BE2C (cell line): ENCODE data around the gene TEK.

Experiments used
- DNase-seq: peaks from one replicate; pipeline ENCODE4 v3.0.0-alpha.2; 2020
- H3K27me3 ChIP-seq: fragments of 250-450 bp; sonication (Bioruptor Pico); 2 replicates; pipeline ENCODE4 v1.5.1; 2020; ENCODE audit warnings: mild to moderate bottlenecking
- H3K36me3 ChIP-seq: fragments of 250-450 bp; sonication (Bioruptor Pico); 2 replicates; pipeline ENCODE4 v1.5.1; 2020; ENCODE audit warnings: mild to moderate bottlenecking
- H3K4me1 ChIP-seq: fragments of 250-450 bp; sonication (Bioruptor Pico); 2 replicates; pipeline ENCODE4 v1.5.1; 2020
- H3K4me3 ChIP-seq: 2 replicates; pipeline ENCODE4 v1.5.1; 2011; ENCODE audit warnings: low read depth, low read length
- H3K9me3 ChIP-seq: fragments of 250-450 bp; sonication (Bioruptor Pico); 2 replicates; pipeline ENCODE4 v1.5.1; 2020
- TF ChIP-seq, protein P1 (sequence below): IDR thresholded peaks from 2 replicates; pipeline ENCODE4 v1.5.1; 2012; ENCODE audit warnings: mild to moderate bottlenecking, low read depth, low read length

Gene TEK

DNA sequence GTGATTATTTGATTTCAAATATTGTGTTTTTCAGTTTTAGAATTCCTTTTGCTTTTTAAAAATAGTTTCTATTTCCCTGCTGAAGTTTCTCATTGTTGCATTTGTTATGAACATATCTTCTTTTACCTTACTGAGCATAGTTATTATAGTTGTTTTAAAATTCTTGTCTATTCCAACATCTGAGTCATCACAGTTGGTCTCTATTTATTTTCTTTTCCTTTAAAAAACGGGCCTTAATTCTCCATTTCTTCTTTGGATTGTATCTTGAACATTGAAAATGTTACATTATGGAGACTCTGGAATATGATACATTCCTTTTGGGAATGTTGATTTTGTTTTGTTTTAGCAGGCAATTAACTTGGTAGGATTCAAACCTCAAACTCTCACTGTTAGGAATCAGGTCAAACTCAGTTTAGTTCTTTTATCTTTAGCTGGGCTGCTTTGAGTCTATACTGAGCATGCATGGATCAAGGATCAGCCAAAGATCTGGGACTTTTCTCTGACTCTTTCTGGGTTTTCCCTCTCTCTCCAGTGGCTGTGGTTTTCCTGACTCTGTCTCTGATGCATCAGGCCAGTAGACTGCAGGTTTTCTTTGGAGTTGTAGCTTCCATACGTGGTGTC, 70.3 kb downstream of the TEK start:
- TF ChIP-seq, protein P1, sequence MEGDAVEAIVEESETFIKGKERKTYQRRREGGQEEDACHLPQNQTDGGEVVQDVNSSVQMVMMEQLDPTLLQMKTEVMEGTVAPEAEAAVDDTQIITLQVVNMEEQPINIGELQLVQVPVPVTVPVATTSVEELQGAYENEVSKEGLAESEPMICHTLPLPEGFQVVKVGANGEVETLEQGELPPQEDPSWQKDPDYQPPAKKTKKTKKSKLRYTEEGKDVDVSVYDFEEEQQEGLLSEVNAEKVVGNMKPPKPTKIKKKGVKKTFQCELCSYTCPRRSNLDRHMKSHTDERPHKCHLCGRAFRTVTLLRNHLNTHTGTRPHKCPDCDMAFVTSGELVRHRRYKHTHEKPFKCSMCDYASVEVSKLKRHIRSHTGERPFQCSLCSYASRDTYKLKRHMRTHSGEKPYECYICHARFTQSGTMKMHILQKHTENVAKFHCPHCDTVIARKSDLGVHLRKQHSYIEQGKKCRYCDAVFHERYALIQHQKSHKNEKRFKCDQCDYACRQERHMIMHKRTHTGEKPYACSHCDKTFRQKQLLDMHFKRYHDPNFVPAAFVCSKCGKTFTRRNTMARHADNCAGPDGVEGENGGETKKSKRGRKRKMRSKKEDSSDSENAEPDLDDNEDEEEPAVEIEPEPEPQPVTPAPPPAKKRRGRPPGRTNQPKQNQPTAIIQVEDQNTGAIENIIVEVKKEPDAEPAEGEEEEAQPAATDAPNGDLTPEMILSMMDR: no peak
- H3K27me3 ChIP-seq: no peaks in the 10 kb centered on the region
- no peaks in the 10 kb centered on the region for H3K36me3 ChIP-seq
- H3K9me3 ChIP-seq: no peaks in the 10 kb centered on the region
- H3K4me1 ChIP-seq: no peaks in the 10 kb centered on the region
- H3K4me3 ChIP-seq: no peak overlapping the region
- DNase-seq: no peak

DNA sequence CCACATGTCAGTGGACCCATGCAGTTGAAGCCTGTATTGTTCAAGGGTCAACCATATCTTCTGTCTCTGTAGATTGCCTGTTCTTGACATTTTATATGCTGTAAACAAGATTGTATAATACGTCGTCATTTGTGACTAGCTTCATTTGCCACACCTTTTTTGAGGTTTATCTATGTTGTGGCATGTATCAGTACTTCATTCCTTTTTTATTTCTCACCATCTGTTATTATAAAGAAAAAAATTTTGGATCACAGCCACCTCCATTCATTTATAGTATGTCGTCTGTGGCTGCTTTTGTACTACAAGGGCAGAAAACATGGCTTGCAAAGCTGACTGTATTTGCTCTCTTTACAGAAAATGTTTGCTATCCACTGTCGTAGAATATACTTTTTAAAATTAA, 72.4 kb downstream of the TEK start:
- Histone ChIP-seq H3K4me3 (no peak overlapping the region), H3K9me3 (no peaks in the 10 kb centered on the region), H3K4me1 (no peaks in the 10 kb centered on the region), H3K27me3 (no peaks in the 10 kb centered on the region), H3K36me3 (no peaks in the 10 kb centered on the region)
- TF ChIP-seq, protein P1: no peak
- no peak for DNase-seq

DNA sequence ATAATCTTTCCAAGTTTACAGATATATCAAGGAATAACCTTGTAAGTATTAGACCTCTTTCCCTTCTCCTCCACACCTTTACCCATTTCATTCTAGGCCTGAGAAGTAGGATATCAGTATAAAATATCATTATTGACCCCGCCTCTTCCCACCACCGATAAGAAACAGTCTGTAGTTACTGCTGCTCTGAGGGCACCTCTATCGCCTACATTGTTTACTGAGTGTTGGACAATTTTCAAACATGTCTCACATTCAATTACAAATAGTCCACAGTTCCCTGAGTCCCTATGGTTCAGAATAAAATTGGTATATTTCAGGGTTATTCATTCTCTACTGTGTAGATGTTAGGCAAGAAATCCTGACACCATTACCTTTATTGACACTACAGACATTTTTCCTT, 73.4 kb downstream of the TEK start:
- H3K4me1 ChIP-seq: no peaks in the 10 kb centered on the region

DNA sequence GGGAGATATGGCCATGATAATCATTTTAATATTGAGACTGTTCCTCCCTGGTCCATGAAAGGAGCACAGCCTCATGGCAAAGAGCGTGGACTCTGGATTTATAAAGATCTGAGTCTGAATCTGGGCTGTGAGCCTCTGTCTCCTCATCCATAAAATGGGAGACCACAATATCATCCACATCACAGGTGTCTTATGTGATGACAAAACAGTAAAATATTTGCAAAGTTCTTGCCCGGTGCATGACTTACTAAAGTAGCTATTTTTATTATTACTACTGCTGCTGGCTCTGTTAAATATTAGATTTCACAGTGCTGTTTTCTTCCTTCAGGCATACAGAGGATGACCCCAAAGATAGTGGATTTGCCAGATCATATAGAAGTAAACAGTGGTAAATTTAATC, 74.1 kb downstream of the TEK start:
- Histone ChIP-seq H3K4me1 (no peaks in the 10 kb centered on the region), H3K36me3 (no peaks in the 10 kb centered on the region), H3K9me3 (no peaks in the 10 kb centered on the region), H3K4me3 (no peak overlapping the region), H3K27me3 (no peaks in the 10 kb centered on the region)
- DNase-seq: no peak
- TF ChIP-seq, protein P1: no peak

More for the DNA sequence above, 73.4 kb downstream of the TEK start:
- TF ChIP-seq, protein P1: no peak
- Histone ChIP-seq H3K4me3 (no peak overlapping the region), H3K36me3 (no peaks in the 10 kb centered on the region), H3K27me3 (no peaks in the 10 kb centered on the region), H3K9me3 (no peaks in the 10 kb centered on the region)
- DNase-seq: no peak

DNA sequence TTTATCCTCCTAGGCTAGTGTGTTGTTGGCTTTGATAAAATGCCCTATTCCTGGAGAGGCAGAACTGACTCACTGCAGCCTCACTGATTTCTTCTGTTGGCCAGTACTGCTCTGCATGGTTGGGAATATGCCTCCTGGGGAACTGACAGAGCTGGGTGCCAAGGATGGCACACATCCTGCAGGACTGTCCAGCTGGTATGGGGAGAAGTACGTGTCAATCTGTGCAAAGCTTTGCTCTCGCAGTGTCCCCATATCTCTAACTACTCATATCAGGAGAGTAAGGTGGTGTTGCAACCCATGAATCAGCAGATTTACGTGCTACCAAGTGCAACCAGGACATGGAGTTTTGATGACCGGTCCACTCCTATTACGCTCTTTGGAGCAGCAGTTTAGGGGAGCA, 74.7 kb downstream of the TEK start:
- TF ChIP-seq, protein P1: no peak
- no peaks in the 10 kb centered on the region for H3K9me3 ChIP-seq
- no peak overlapping the region for H3K4me3 ChIP-seq
- H3K36me3 ChIP-seq: no peaks in the 10 kb centered on the region
- H3K27me3 ChIP-seq: no peaks in the 10 kb centered on the region
- no peaks in the 10 kb centered on the region for H3K4me1 ChIP-seq
- DNase-seq: no peak

DNA sequence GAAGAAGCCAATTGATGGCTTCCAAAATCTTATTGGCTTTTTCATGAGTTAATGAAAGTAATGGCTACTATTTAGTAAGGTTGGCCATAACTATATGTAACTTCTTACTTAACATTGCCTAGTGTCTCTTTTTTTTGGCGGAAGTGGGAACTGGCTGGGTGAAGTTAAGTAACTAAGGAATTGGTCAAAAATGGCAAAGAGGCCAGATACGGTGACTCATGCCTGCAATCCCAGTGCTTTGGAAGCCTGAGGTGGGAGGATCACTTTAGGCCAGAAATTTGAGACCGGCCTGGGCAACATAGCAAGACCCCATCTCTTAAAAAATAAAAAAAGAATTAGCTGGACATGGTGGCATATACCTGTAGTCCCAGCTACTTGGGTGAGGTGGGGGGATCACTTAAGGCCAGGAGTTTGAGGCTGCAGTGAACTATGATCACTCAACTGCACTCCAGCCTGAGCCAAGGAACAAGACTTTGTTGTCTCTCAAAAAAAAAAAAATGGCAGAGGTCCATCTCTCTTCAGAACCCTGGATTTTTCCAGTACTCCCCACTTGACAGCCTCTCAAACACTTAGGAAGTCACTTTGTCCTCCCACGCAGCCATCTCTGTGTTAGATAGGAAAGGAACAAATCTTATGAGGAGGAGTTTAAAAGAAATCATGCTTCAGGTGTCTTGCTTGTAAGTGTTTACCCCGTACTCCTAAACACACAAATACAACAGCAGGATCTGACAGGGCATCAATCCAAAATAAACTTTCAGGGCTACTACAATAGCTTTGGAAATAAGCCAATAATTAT, 75.7 kb downstream of the TEK start:
- Histone ChIP-seq H3K27me3 (peaks cover 5% of the 10 kb centered on the region; the same call in 1 of the 2 replicates), H3K9me3 (no peaks in the 10 kb centered on the region), H3K36me3 (no peaks in the 10 kb centered on the region), H3K4me1 (no peaks in the 10 kb centered on the region), H3K4me3 (no peak overlapping the region)
- no peak for DNase-seq
- TF ChIP-seq, protein P1: no peak
